Measurements from ENCODE around the gene ZNF764. TPM values are rescaled to one million over a fixed set of nuclear protein-coding genes. Genes with fewer than 3 reads are reported as not detected.

ZNF764 gene
- total and polyA plus RNA-seq, 4 donors, result 1.6 to 6.8 (median 4.2) TPM

- TF ChIP-seq GABPA (IDR thresholded peaks at IDR 0.05 in 1 of 2, conservative IDR thresholded peaks at IDR 0.05 in 1 of 2), result no peak
- no peak for TF ChIP-seq FOXA2 (IDR thresholded peaks at IDR 0.05)
- no peak for TF ChIP-seq EGR1 (IDR thresholded peaks at IDR 0.05; ENCODE audit: low read depth in 2 of 2)
- TF ChIP-seq RAD21 (IDR thresholded peaks at IDR 0.05), result no peak
- no peak for TF ChIP-seq ATF3 (IDR thresholded peaks at IDR 0.05)
- TF ChIP-seq YY1 (IDR thresholded peaks at IDR 0.05), result no peak
- TF ChIP-seq FOXA1 (IDR thresholded peaks at IDR 0.05), result no peak
- TF ChIP-seq, protein P1, sequence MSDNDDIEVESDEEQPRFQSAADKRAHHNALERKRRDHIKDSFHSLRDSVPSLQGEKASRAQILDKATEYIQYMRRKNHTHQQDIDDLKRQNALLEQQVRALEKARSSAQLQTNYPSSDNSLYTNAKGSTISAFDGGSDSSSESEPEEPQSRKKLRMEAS (IDR thresholded peaks at IDR 0.05), result no peak
- TF ChIP-seq TAF1 (conservative IDR thresholded peaks at IDR 0.05), result no peak
- TF ChIP-seq CTCF (IDR thresholded peaks at IDR 0.05; ENCODE audit: low read depth, low read length, missing input control), result no peak
- no peak for TF ChIP-seq NR2F2 (IDR thresholded peaks at IDR 0.05)
- TF ChIP-seq JUND (IDR thresholded peaks at IDR 0.05), result no peak
- TF ChIP-seq HNF4A (conservative IDR thresholded peaks at IDR 0.05), result no peak
- no peak for TF ChIP-seq REST (IDR thresholded peaks at IDR 0.05)
- TF ChIP-seq SP1 (IDR thresholded peaks at IDR 0.05), result no peak
- TF ChIP-seq HNF4G (IDR thresholded peaks at IDR 0.05), result no peak
- no peak for TF ChIP-seq ZBTB33 (IDR thresholded peaks at IDR 0.05)
- no peaks in the 10 kb centered on the region for H3K27me3 ChIP-seq (ENCODE audit: control insufficient read depth in 4 of 4, insufficient read depth in 4 of 4, low read length in 3 of 4)
- no peak for DNase-seq (ENCODE audit: low spot score)
- no peaks in the 10 kb centered on the region for H3K36me3 ChIP-seq (ENCODE audit: control insufficient read depth in 4 of 4, insufficient read depth in 3 of 4, low read depth in 1 of 4, low read length in 3 of 4)
- no peak overlapping the region for H3K9ac ChIP-seq (ENCODE audit: low read depth in 1 of 2, low read length in 2 of 2)
- H3K27ac ChIP-seq (ENCODE audit: low read depth in 1 of 2, low read length in 2 of 2), result no peak overlapping the region
- H3K4me1 ChIP-seq (ENCODE audit: control insufficient read depth in 4 of 4, insufficient read depth in 4 of 4, low read length in 3 of 4), result no peaks in the 10 kb centered on the region
- WGBS, result 89% methylated on average over 5 of the region's 5 CpGs
- H3K4me3 ChIP-seq (ENCODE audit: low read depth in 1 of 3, low read length in 3 of 3), result no peak overlapping the region
- no peaks in the 10 kb centered on the region for H3K9me3 ChIP-seq (ENCODE audit: control insufficient read depth in 4 of 4, low read length in 3 of 4)
These were observed 15.1 kb downstream of the ZNF764 start for GRCh38 chr16:30543067-30543466.
